Measurements from ENCODE around the gene EIF1AY.
"Not testable (repeated sequence)": the region's sequence is repeated elsewhere in the genome, so short reads cannot be mapped to it uniquely, and the experiment has no call there.

EIF1AY gene

DNA sequence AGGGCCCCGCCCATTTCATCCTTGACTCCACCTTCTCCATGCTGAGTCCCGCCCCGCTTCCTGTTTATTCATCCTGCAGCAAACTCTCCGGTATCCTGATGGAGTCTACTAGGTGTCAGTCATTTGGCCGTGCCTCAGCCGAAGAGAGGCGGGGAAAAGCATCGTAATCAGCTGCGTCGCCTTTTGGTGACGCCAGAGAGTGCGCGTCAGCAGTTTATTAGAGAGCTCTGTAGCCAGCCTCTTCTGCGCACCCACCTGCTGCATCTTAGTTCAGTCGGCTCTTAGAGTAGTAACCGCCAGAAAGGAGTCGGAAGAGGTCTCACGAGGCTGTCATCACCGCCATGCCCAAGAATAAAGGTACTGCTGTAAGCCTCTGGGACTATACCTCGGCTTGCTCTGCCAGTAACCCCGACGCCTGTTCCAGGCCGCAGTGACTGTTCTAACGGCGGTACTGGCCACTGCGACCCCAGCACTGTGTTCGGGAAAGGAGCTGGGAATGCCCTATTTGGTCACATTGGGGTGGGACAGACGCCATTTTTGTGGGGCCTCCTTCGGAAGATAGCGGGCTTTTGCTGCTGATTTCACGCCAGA, at the start of gene EIF1AY:
Gene EIF1AY (plus strand): TSS at position 246 of the 591 bp plus-strand sequence. CDS start 96 bp downstream, at position 342.
- no peak for DNase-seq

GRCh38 chrY:20528435-20528834, 47.1 kb upstream of the EIF1AY start:
- DNase-seq = no peak

DNA sequence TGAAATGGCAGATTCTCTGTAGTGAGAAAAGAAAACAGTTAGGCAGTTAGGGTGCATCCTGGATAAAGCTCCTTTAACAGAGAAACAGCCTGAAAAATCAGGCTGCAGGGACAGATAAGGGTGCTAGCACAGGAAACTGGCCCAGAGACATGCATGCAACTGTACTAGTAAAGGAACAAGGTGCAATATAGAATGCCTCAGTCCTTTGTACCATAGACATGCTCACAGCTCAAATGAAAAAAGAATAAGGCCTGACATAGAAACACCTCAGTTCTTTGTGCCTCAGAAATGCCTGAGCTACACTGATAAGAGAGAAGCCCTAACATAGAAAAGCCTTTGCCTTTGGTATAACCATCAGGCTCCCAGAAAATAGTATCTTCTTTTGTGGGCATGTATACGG, 37.4 kb upstream of the EIF1AY start:
- DNase-seq = no peak

- DNase-seq = no peak
Observed at GRCh38 chrY:20538933-20539332, 36.6 kb upstream of the EIF1AY start.

GRCh38 chrY:20544451-20544960, 31.1 kb upstream of the EIF1AY start:
- no peak for DNase-seq

DNA sequence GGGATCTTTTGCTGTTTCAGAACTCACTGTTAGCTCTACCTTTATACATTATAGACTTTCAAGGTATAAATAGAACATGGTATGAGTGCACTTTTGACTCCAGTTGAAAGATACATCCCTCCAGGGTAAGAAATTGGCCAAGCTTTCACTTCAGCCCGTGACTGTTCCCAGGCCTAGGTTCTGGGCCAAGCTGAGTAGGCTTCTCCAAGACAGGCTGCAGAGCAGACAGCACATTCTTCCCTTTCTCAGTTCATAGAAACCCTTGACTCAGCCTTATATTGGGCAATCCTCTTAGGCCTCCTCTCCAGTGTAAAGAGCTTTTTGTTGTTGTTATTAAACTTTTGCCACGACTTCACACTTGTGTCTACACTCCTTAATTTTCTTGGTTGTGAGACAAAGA, 29.5 kb upstream of the EIF1AY start:
- no peak for DNase-seq

GRCh38 chrY:20549289-20549688, 26.3 kb upstream of the EIF1AY start:
- DNase-seq = no peak

DNA sequence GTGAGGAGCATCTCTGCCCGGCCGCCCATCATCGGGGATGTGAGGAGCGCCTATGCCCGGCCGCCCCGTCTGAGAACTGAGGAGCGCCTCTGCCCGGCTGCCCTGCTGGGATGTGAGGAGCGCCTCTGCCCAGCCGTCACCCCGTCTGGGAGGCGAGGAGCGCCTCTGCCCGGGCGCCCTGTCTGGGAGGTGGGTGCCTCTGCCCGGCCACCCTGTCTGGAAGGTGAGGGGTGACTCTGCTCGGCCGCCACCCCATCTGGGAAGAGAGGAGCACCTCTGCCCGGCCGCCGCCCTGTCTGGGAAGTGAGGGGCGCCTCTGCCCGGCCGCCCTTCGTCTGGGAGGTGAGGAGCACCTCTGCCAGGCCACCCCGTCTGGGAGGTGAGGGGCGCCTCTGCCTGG, 23.7 kb upstream of the EIF1AY start:
- no peak for DNase-seq

DNA sequence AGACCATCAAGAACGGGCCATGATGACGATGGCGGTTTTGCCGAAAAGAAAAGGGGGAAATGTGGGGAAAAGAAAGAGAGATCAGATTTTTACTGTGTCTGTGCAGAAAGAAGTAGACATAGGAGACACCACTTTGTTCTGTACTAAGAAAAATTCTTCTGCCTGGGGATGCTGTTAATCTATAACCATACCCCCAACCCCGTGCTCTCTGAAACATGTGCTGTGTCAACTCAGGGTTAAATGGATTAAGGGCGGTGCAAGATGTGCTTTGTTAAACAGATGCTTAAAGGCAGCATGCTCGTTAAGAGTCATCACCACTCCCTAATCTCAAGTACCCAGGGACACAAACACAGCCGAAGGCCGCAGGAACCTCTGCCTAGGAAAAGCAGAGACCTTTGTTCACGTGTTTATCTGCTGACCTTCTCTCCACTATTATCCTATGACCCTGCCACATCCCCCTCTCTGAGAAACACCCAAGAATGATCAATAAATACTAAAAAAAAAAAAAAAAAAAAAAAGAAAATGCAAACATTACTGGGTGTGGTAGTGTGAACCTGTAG, 22.7 kb upstream of the EIF1AY start:
- not testable (repeated sequence) for DNase-seq

DNA sequence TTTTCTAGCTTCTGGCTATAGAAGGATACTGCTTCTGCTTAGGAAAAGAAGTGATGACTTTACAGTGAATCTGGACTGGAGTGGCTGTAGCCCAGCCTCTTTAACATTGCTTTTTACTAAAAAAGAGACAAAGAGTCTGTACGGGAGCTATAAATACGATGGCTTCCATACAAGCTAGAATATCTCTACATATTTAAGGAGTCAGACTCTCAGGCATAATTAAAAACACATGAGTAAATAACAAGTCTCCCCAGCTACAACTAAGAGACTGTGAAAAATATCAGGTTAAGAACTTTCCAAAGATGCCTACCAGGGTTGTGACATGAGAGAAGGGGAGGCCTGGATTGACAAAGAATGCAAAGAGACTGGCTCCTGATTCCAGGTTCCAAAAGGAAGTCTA, 19.8 kb upstream of the EIF1AY start:
- DNase-seq = no peak

GRCh38 chrY:20558677-20559076, 16.9 kb upstream of the EIF1AY start:
- no peak for DNase-seq

DNA sequence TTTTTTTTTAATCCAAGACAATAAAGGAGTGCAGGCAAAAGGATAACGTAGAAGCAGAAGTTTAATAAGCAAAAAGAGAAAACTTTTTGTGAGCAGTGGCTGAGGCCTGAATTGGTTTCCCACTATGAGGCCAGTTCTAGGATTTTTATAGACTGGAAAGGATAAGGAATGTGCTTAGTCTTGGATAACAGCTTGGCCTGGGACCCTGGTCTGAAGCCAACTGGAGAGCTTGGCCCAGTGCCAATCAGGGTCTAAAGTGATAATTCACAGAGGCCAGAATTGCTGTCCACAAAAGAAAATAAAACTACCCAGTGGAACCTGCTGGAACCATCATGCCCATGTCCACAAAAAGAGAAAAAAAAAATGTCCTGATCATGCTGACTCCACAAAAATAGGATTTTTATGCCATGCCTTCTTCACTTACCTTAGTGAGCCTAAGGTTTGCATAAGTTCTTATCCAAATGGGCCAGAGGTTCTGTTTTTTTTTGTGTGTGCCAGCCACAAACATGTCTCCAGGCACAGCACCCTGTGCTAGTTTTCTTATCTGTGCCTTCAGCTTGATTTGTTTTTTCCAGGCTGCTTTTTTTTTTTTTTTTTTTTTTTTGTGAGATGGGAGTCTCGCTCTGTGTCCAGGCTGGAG, 15.6 kb upstream of the EIF1AY start:
- no peak for DNase-seq

GRCh38 chrY:20571306-20571705, 4.3 kb upstream of the EIF1AY start:
- no peak for DNase-seq

- no peak for DNase-seq
Observed at GRCh38 chrY:20576506-20576905, 930 bp downstream of the EIF1AY start.

- no peak for DNase-seq
Observed at GRCh38 chrY:20578206-20578605, 2.6 kb downstream of the EIF1AY start.

GRCh38 chrY:20581687-20582086, 6.1 kb downstream of the EIF1AY start:
- no peak for DNase-seq

DNA sequence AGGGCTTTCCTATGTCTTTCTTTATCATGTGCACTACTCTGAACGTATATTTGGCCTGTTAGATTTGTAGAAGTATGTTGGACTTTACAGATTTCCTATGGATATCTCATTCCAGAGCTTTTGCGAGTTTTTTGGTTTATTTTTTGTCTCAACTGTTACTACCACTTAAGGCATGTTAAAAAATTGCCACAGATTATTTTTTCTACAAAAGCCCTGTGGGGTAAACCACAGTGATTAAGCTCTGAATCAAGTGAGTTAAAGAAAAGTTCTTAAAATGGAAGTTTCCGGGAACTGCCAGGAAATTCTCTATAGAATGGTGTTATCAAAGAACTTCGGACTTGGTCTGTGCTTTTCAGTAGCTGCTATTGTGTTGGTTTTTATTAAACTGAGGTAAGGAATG, 10.6 kb downstream of the EIF1AY start:
- no peak for DNase-seq

Measured in DMS153 (cell line).